K562 (cell line): ENCODE data around the gene ADPRHL1. TPM values are rescaled to one million over a fixed set of nuclear protein-coding genes. Genes with fewer than 3 reads are reported as not detected.

ENCODE experiments used
- ATAC-seq: fragments of 200-7000 bp; cut with Tn5 transposase; 3 replicates; pipeline ENCODE4 v1.9.1; 2020; ENCODE audit warnings: moderate library complexity
- BruUV-seq: library from RNA; stranded (reverse); fragments of 400-500 nt; replicated peaks from 2 replicates; lab custom pipeline; 2021; lab: Mats Ljungman, UMichigan
- CTCF ChIA-PET: fragments of 300-600 bp; formaldehyde crosslinking; extraction: SDS; loops from one replicate; lab custom pipeline; 2021; ENCODE audit warnings: low intra/inter-chr PET ratio; lab: Yijun Ruan, JAX
- POLR2A ChIA-PET: fragments of 300-600, 350-650 bp; sonication (Branson Sonifier 250); formaldehyde crosslinking; extraction: SDS; loops from one replicate; lab custom pipeline; 2021; ENCODE audit warnings: antibody characterized with exemption, inconsistent platforms; lab: Yijun Ruan, JAX
- DNase-seq, 4 experiments: peaks; one replicate each; pipeline versions ENCODE4 v3.0.0 to v3.0.0-alpha.2; 2011 to 2018; ENCODE audit warnings: low spot score in 3 of 4, mixed read lengths in 3 of 4; ENCODE audit errors: extremely low read depth in 1 of 4
- FAIRE-seq: peaks from 2 replicates; lab custom pipeline; 2011; peaks lifted over from hg19 to GRCh38; lab: Jason Lieb, UNC
- H2AFZ ChIP-seq: 2 replicates; pipeline ENCODE4 v1.6.0; 2011; ENCODE audit warnings: low read depth, low read length, control low read depth, inconsistent platforms
- H3K27ac ChIP-seq: fragments of 200-600 bp; 3 replicates; pipeline ENCODE4 v1.8.0; 2011; ENCODE audit warnings: low read depth, mild to moderate bottlenecking, control low read depth, inconsistent platforms, low read length, moderate library complexity, mixed read lengths; ENCODE audit errors: extremely low read depth
- H3K27me3 ChIP-seq, 2 experiments: fragments of 300-600 bp in 1 of 2; 2 replicates in 1 of 2; 3 replicates in 1 of 2; pipeline versions ENCODE4 v1.6.0 to v1.8.0; 2011; ENCODE audit warnings: inconsistent platforms in 2 of 2, low read length in 2 of 2, mild to moderate bottlenecking in 1 of 2, mixed read lengths in 1 of 2, moderate library complexity in 1 of 2; ENCODE audit not compliant: control insufficient read depth in 2 of 2, insufficient read depth in 2 of 2
- H3K36me3 ChIP-seq: fragments of 300-600 bp; 3 replicates; pipeline ENCODE4 v1.8.0; 2011; ENCODE audit warnings: mild to moderate bottlenecking, low read length, inconsistent platforms; ENCODE audit not compliant: control insufficient read depth, insufficient read depth
- H3K4me1 ChIP-seq, 2 experiments: fragments of 200-600 bp in 1 of 2; replicated peaks in 1 of 2; 2 replicates in 1 of 2; 3 replicates in 1 of 2; pipeline versions ENCODE4 v1.5.1 to v1.8.0; 2011; ENCODE audit warnings: inconsistent platforms in 2 of 2, low read length in 2 of 2, mild to moderate bottlenecking in 1 of 2, mixed read lengths in 1 of 2, moderate library complexity in 1 of 2; ENCODE audit not compliant: control insufficient read depth in 2 of 2, insufficient read depth in 2 of 2
- H3K4me2 ChIP-seq: 2 replicates; pipeline ENCODE4 v1.6.1; 2011; ENCODE audit warnings: low read length, control low read depth, inconsistent platforms, mixed read lengths; ENCODE audit not compliant: insufficient read depth
- H3K4me3 ChIP-seq: fragments of 200-600 bp; sonication (generic), shearing (Covaris generic); 2 replicates; pipeline ENCODE4 v1.5.1; 2016; ENCODE audit warnings: control low read depth, inconsistent platforms
- H3K79me2 ChIP-seq: fragments of 200-600 bp; 3 replicates; pipeline ENCODE4 v1.8.0; 2011; ENCODE audit warnings: low read length, inconsistent platforms; ENCODE audit not compliant: control insufficient read depth, insufficient read depth
- H3K9ac ChIP-seq, 2 experiments: 2 replicates each; pipeline versions ENCODE4 v1.6.0 to v1.6.1; 2011; ENCODE audit warnings: low read depth in 2 of 2, low read length in 2 of 2, control low read depth in 1 of 2, inconsistent platforms in 1 of 2, mild to moderate bottlenecking in 1 of 2, mixed read lengths in 1 of 2; ENCODE audit not compliant: insufficient read depth in 1 of 2
- H3K9me1 ChIP-seq: one replicate; pipeline ENCODE4 v1.6.0; 2011; ENCODE audit warnings: inconsistent platforms, mild to moderate bottlenecking, low read length, moderate library complexity; ENCODE audit not compliant: control insufficient read depth, insufficient read depth
- H3K9me3 ChIP-seq: replicated peaks from 2 replicates; pipeline ENCODE4 v1.5.1; 2011; ENCODE audit warnings: low read depth, low read length, inconsistent platforms; ENCODE audit not compliant: control insufficient read depth, insufficient read depth
- H4K20me1 ChIP-seq: replicated peaks from 2 replicates; pipeline ENCODE4 v1.6.1; 2011; ENCODE audit warnings: low read length, inconsistent platforms, mixed read lengths; ENCODE audit not compliant: control insufficient read depth, insufficient read depth
- CEBPG ChIP-seq, 3 experiments: fragments of 200-800 bp in 1 of 3; sonication (Bioruptor generic) in 1 of 3; sonication (generic) in 1 of 3; formaldehyde crosslinking in 1 of 3; IDR thresholded peaks in 2 of 3; conservative IDR thresholded peaks in 1 of 3; 2 replicates each; pipeline versions ENCODE4 v1.6.1 to v1.8.0; 2016 to 2022; ENCODE audit warnings: missing compliant biosample characterization in 2 of 3, missing genetic modification characterization in 2 of 3, mild to moderate bottlenecking in 1 of 3, missing genetic modification reagents in 1 of 3
- HLTF ChIP-seq: fragments of 450-650 bp; IDR thresholded peaks from 2 replicates; pipeline ENCODE4 v1.6.1; 2016
- MTF1 ChIP-seq: fragments of 250-450 bp; sonication (Bioruptor Pico); IDR thresholded peaks from 2 replicates; pipeline ENCODE4 v1.9.0; 2021; ENCODE audit warnings: moderate library complexity, mild to moderate bottlenecking, inconsistent platforms, borderline replicate concordance
- SAFB ChIP-seq: fragments of 200-400 bp; formaldehyde crosslinking; IDR thresholded peaks from 2 replicates; pipeline ENCODE4 v1.6.1; 2017; ENCODE audit warnings: low read depth, low read length, borderline replicate concordance
- SUPT5H ChIP-seq: fragments of 450-650 bp; IDR thresholded peaks from 2 replicates; pipeline ENCODE4 v1.6.1; 2016
- ZNF282 ChIP-seq: sonication (generic); formaldehyde crosslinking; IDR thresholded peaks from 2 replicates; pipeline ENCODE4 v1.8.1; 2023; ENCODE audit warnings: missing genetic modification reagents
- ZNF384 ChIP-seq: IDR thresholded peaks from 2 replicates; pipeline ENCODE4 v1.6.1; 2012; ENCODE audit warnings: low read depth, low read length, improper control_type of control experiment
- WGBS: fragments of 100-300 bp; shearing (Covaris generic); methylation state at CpG from one replicate; pipeline ENCODE4 v1.1.6; 2016; ENCODE audit warnings: low coverage, mixed read lengths; ENCODE audit not compliant: insufficient coverage; ENCODE audit errors: missing lambda C conversion rate; 5-methylcytosine and 5-hydroxymethylcytosine counted together
- in situ Hi-C: fragments of 300-500 bp; cut with MboI; formaldehyde crosslinking; loops from 4 replicates; pipeline ENCODE4 v1.15.0; 2018; ENCODE audit warnings: inconsistent platforms, mixed read lengths
- intact Hi-C: fragments of 100-400 bp; cut with micrococcal nuclease; formaldehyde crosslinking; loops from 2 replicates; pipeline ENCODE4 v1.14.2; 2022
- polyA plus RNA-seq, 8 experiments: library from polyadenylated mRNA; depleted of rRNA in 4 of 8; stranded (reverse) in 5 of 8; unstranded in 3 of 8; fragments of >200 nt; fragmentation: Nextera tagmentation in 2 of 8; fragmentation: Illumina TruSeq in 1 of 8; extraction: Ambion mirVana in 2 of 8; extraction: Trizol in 1 of 8; gene quantifications; 2 replicates each; pipeline versions ENCODE4 v1.2.1 to v1.2.3, GENCODE V29; 2011 to 2014; ENCODE audit warnings: inconsistent platforms in 1 of 8, missing spikeins in 1 of 8
- total RNA-seq, 7 experiments: library from RNA; depleted of rRNA in 6 of 7; stranded (reverse); fragments of >200 nt in 6 of 7; fragmentation: Illumina TruSeq in 2 of 7; extraction: Trizol in 2 of 7; gene quantifications; 2 replicates each; pipeline versions ENCODE4 v1.2.1 to v1.2.3, GENCODE V29; 2011 to 2021; ENCODE audit warnings: low replicate concordance in 1 of 7

Gene ADPRHL1
- total and polyA plus RNA-seq, 9 of the 15 experiments (the other 6 are each of a cell fraction or from before 2014, with no cell fraction given), result 0.06 to 0.76 (median 0.37) TPM; not detected in 1

- intact Hi-C loops, result loop anchor here (2.0 to 10.0 kb wide), 2 partner anchors 189 to 451 kb away; partner anchors contain the start of genes CUL4A and PCID2
- ChIA-PET CTCF (interaction anchor here (1.2 to 1.4 kb wide), 2 partner anchors 148 to 452 kb away, joined by 3 to 6 read pairs; no protein-coding TSS in a partner anchor), POLR2A (no interaction called here)
- peak; percentile 13; the same call in 2 of the 3 replicates for ATAC-seq
- Histone ChIP-seq H3K9me3 (no peaks in the 10 kb centered on the region), H3K4me3 (no peak overlapping the region), H3K9me1 (no peaks in the 10 kb centered on the region), H2AFZ (no peak overlapping the region), H3K27ac (no peak overlapping the region), H4K20me1 (no peaks in the 10 kb centered on the region), H3K9ac (no peak overlapping the region), H3K27me3 (peaks cover 4 to 32% of the 10 kb centered on the region in 2 experiments; a peak in 3 of 5 replicates), H3K4me2 (peak overlapping the region; percentile 49; the same call in 1 of the 2 replicates), H3K4me1 (peaks cover 0 to 18% of the 10 kb centered on the region in 2 experiments; a peak in 3 of 5 replicates), H3K79me2 (no peaks in the 10 kb centered on the region), H3K36me3 (no peaks in the 10 kb centered on the region)
- no peak for FAIRE-seq
- in situ Hi-C loops, result loop anchor here (25.0 kb wide), 1 partner anchor 457 kb away; no protein-coding TSS in a partner anchor
- WGBS, result 18% methylated on average over 10 of the region's 13 CpGs
- no TSS peak for BruUV-seq
- DNase-seq, result no peak
- no peak for TF ChIP-seq MTF1 (CRISPR knock-in tag)
- no peak for TF ChIP-seq HLTF
- no peak for TF ChIP-seq SUPT5H
- TF ChIP-seq CEBPG (CRISPR knock-in tag; IDR thresholded peaks at IDR 0.05), result no peak
- no peak for TF ChIP-seq CEBPG (tag; conservative IDR thresholded peaks at IDR 0.05 in 1 of 2, IDR thresholded peaks at IDR 0.05 in 1 of 2)
- no peak for TF ChIP-seq ZNF282 (CRISPR knock-in tag)
- TF ChIP-seq ZNF384, result no peak
- TF ChIP-seq SAFB, result no peak
Measured at GRCh38 chr13:113394339-113394640, 59.0 kb downstream of the ADPRHL1 start.
